NB4 (cell line): ENCODE results near the gene DSTYK.

Source experiments
- DNase-seq: peaks from one replicate; pipeline ENCODE4 v3.0.0; 2010; ENCODE audit warnings: low read depth
- H3K4me3 ChIP-seq: one replicate; pipeline ENCODE4 v1.5.1; 2011; ENCODE audit warnings: mild to moderate bottlenecking, low read depth, low read length, moderate library complexity
- MYC ChIP-seq: IDR thresholded peaks from 2 replicates; pipeline ENCODE4 v1.6.1; 2011; ENCODE audit warnings: low read depth, low read length
- POLR2A ChIP-seq: IDR thresholded peaks from 2 replicates; pipeline ENCODE4 v1.6.1; 2011; ENCODE audit warnings: mild to moderate bottlenecking; ENCODE audit not compliant: insufficient read length; ENCODE audit errors: extremely low read depth
- TF ChIP-seq, protein P1 (sequence below): IDR thresholded peaks from one replicate; pipeline ENCODE4 v1.5.1; 2012; ENCODE audit warnings: low read depth, low read length
- TF ChIP-seq, protein P2 (sequence below): IDR thresholded peaks from 2 replicates; pipeline ENCODE4 v1.6.1; 2011; ENCODE audit warnings: low read depth, low read length

DSTYK gene

DNA sequence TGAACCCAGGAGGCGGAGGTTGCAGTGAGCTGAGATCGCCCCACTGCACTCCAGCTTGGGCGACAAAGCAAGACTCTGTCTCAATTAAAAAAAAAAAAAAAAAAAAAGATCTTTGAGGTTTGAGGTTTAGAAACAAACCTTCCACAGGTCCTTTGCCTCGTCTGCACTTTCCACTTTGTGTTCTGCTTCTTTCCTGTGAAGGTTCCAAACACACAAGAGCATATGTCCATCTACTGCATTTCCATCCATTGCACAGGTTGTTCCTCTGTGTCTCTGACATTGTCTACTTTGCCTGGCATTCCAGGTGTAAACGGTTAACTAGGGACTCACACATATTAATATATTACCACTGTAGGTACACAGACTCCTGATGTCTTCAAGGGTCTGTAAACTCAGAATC is 40.1 kb downstream of the DSTYK start:
- no peak overlapping the region for H3K4me3 ChIP-seq
- TF ChIP-seq, protein P1, sequence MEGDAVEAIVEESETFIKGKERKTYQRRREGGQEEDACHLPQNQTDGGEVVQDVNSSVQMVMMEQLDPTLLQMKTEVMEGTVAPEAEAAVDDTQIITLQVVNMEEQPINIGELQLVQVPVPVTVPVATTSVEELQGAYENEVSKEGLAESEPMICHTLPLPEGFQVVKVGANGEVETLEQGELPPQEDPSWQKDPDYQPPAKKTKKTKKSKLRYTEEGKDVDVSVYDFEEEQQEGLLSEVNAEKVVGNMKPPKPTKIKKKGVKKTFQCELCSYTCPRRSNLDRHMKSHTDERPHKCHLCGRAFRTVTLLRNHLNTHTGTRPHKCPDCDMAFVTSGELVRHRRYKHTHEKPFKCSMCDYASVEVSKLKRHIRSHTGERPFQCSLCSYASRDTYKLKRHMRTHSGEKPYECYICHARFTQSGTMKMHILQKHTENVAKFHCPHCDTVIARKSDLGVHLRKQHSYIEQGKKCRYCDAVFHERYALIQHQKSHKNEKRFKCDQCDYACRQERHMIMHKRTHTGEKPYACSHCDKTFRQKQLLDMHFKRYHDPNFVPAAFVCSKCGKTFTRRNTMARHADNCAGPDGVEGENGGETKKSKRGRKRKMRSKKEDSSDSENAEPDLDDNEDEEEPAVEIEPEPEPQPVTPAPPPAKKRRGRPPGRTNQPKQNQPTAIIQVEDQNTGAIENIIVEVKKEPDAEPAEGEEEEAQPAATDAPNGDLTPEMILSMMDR, result no peak
- no peak for TF ChIP-seq POLR2A
- TF ChIP-seq, protein P2, sequence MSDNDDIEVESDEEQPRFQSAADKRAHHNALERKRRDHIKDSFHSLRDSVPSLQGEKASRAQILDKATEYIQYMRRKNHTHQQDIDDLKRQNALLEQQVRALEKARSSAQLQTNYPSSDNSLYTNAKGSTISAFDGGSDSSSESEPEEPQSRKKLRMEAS, result no peak
- TF ChIP-seq MYC, result no peak
- DNase-seq, result no peak

DNA sequence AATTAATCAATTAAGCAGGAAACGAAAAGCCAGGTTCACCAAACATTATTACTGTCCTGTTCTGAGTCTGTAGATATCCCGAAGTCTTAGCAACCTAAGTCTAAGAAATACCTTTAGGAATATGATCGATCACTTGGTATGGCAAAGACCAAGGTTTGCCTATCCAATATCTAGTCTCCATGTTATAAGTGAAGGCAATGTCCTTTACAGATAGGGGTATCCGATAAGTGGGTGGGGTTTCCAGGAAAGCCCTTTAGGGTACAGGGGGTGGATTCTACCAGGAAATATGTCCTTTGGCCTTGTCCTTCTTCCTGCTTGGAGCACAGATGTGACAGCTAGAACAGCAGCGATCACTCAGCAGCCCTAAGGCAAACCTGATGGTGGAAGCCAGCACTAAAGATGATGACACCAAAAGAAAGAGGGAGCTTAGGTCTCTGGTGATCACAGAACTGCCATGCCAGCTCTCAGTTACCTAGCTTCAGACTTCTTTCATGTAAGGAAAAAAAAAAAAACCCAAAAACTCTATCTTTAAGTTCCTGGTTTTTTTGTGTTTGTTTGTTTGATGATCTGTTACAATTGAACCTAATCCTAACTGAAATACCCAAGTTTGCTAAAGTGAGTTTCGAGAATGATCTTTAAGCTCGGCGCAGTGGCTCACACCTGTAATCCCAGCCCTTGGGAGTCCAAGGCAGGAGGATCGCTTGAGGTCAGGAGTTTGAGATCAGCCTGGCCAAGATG is 40.8 kb downstream of the DSTYK start:
- DNase-seq, result no peak
- no peak overlapping the region for H3K4me3 ChIP-seq
- TF ChIP-seq, protein P1, result no peak
- no peak for TF ChIP-seq MYC
- TF ChIP-seq, protein P2, result no peak

DNA sequence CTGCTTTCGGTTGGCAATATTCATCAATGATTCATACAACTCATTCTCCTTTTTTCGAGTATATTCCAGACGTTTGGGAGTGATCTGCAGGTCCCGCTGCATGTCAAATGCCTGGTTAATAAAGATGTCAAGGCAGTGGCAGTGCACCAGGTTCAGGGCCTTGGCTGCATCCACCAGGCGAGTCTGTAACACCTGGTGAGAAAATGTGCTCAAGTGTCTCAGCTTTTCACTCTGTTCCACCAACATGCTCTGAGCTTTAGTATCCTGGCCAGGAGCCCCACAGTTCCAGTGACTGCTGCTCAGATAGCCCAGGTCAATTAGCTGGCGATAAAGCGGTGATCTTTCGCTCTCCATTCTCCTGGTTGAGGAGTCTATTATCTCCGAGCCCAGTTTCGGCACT is 42.3 kb downstream of the DSTYK start:
- DNase-seq, result no peak
- TF ChIP-seq POLR2A (no peak), MYC (no peak)
- TF ChIP-seq, protein P1, result no peak
- H3K4me3 ChIP-seq, result no peak overlapping the region

DNA sequence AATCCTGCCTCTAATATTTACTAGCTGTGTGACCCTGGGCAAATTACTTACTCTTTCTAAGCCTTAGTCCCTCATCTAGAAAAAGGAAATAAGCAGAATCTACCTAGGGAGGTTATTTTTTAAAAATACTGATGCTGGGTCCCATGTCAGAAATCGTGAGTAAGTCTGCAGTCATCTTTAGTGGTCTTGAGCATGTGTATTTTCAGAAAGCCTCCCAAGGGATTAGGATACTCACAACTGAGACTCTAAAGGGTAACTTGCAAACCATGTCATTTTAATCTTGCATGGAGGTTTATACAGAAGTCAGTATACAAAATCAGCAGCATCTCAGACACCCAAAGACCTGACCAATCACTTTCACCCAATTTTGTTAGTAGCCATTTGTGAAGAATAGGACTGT is 43.2 kb downstream of the DSTYK start:
- DNase-seq, result no peak
- H3K4me3 ChIP-seq, result no peak overlapping the region
- TF ChIP-seq, protein P2, result no peak
- TF ChIP-seq, protein P1, result no peak
- TF ChIP-seq POLR2A (no peak), MYC (no peak)

DNA sequence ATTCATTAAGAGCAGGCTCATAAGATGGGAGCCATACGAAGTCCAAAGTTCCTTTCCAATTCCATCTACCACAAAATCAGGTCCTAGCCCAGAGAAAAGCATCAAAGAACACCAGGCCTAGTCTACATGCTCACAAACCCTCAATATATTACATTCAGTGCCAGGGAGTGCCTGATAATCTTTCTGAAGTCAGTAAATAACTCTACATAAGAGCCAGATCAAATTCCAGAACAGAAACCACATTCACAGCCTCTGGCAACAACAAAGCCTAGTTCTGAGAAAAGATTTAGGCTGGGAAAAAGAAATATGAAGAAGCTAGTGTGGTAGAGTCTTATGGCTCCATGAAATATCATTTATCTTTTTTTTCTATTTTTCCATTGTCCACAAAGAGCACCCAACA is 49.2 kb downstream of the DSTYK start:
- no peak for DNase-seq
- TF ChIP-seq POLR2A (no peak), MYC (no peak)
- TF ChIP-seq, protein P1, result no peak
- TF ChIP-seq, protein P2, result no peak
- H3K4me3 ChIP-seq, result no peak overlapping the region
